HG02763 (cell line): ENCODE results near the gene IFI44L.

ENCODE experiments used
- ATAC-seq: cut with Tn5 transposase; IDR thresholded peaks from one replicate; pipeline ENCODE4 v1.9.1; 2021; ENCODE audit warnings: mild to moderate bottlenecking, moderate library complexity; ENCODE audit not compliant: unreplicated experiment

Gene IFI44L

GRCh38 chr1:78619803-78620579 is at the start of gene IFI44L:
Gene IFI44L, plus strand, starts transcription at chr1:78620448. Its CDS starts 7,468 bp downstream, at chr1:78627916.
- peak; percentile 51 for ATAC-seq

DNA sequence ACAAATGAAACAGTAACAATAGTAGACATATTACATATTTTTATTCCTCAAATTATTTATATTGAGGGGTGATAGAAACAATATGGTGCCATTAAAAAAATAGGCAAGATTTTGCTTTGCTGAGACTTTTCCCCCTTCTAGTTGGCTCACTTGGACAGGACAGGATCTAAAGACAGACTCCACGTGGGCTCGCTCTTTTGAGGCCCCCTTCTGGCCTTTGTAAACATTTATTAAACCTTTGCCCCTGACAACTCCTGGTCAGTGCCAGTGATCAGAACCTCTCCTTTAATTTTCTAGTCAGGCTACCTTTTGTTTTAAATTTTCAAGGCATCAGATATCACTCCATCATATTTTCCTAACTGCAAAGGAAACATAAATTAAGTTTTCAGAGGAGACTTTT is 49.7 kb upstream of the IFI44L start:
- no peak for ATAC-seq

DNA sequence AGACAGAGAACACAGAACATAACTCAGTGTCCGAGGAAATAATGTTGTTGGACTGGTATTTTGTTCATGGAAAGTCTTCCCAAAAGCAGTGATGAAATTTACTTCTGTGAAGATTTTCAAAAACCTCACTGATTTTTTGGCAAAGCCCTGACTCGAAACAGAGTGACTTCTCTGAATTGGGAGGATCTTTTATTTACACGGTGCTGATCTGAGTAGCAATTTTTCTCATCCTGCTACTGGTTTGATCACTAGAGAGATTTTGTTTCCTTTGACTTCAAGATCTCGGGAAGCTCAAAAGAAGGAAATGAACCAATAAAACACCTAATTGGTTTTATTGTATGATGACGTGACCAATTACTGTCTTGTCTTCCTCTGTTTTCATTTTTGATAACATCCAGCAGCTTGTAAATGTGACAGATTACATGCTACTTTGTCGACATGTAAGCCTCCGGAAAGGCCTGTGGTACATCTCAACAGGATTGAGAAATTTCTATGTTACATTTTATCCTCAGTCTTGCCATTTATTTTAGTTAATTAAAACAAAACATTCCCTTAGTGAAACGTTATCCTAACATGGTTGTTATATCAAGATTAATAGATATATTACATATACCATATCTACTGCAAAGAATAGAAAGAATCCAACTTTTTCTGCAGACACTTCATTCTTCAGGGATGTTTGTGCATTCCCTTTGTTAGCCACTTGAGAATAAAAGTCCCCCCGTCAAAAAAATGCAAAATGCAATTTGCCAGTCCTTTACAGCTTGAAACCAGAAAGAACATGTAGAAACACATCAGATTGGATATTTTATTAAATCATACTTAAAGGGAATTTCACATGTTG is 42.8 kb upstream of the IFI44L start:
- ATAC-seq = no peak

DNA sequence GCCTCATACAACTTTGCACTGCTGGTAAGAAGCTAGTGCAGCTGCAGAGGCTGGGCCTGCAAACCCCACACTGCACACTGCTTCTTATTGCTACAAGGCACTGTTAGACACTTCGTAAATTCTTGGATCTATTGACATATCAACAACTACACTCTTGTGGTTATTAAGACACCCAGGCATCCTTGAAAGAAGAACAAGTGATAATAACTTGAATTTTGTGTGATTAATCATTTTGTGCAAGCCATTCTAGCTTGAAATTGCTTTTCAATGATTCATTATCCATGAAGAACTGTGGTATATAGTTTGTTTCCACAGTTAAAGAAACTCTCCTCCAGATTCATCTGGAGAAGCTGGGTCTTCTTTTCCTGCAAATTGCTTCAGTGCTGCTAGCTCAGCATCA is 33.7 kb upstream of the IFI44L start:
- ATAC-seq = no peak

DNA sequence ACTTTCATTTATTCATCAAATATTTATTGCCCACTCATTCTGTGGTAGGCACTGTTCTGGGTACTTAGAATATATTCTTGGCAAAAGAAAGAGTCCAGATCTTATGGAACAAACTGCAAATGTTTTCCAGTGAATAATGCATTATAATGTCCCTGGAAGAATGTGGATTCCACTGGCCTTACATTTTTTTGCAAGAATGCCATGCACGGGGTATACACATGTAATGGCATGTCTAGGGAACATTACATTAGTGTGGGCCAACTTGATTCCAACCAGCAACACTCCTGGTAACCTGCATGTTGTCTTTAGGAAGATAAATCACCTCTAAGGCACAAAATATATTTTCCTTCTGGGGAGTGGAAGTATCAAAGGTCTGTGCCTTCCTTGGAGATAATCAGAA is 33.0 kb upstream of the IFI44L start:
- no peak for ATAC-seq

- ATAC-seq = no peak
Observed at GRCh38 chr1:78591971-78592370, 28.3 kb upstream of the IFI44L start.

DNA sequence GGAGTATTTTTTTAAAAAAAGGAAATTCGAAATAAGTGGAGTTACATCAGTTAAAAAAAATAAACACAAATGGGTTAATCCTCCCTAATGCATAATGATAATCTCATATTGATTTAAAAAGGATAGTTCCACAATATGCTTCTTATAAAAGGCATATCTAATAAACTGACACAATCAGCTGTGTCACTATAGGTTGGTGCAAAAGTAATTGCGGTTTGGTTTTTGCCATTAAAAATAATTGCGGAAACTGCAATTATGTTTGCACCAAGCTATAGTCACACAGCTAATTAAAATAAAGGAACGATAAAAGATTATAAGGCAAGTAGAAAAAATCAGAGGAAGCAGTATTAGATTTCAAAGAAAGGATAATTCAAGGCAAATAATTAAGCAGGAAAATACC is 21.0 kb upstream of the IFI44L start:
- no peak for ATAC-seq

- no peak for ATAC-seq
Observed at GRCh38 chr1:78601068-78601467, 19.2 kb upstream of the IFI44L start.

GRCh38 chr1:78603206-78603605 is 17.0 kb upstream of the IFI44L start:
- no peak for ATAC-seq

DNA sequence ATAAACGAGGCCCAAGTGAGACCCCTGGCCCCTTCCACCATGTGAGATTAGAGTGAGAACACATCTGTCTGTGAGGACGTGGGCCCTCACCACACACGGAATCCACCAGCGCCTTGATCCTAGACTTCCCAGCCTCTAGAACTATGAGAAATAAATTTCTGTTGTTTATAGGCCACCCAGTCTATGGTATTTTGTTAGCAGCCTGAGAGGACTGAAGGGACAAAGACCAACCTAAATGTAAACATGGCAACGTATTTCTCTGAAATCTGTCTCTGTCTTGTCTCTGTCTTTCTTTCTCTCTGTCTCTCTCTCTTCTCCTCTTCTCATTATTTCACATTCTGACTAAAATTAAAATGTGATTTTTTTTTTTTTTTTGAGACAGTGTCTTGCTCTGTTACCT is 15.6 kb upstream of the IFI44L start:
- no peak for ATAC-seq

- ATAC-seq = no peak
Observed at GRCh38 chr1:78606274-78606673, 14.0 kb upstream of the IFI44L start.

GRCh38 chr1:78607334-78607927 is 12.8 kb upstream of the IFI44L start:
- no peak for ATAC-seq

- no peak for ATAC-seq
Observed at GRCh38 chr1:78607944-78608343, 12.3 kb upstream of the IFI44L start.

GRCh38 chr1:78617615-78618026 is 2.6 kb upstream of the IFI44L start:
- ATAC-seq = peak; percentile 44

DNA sequence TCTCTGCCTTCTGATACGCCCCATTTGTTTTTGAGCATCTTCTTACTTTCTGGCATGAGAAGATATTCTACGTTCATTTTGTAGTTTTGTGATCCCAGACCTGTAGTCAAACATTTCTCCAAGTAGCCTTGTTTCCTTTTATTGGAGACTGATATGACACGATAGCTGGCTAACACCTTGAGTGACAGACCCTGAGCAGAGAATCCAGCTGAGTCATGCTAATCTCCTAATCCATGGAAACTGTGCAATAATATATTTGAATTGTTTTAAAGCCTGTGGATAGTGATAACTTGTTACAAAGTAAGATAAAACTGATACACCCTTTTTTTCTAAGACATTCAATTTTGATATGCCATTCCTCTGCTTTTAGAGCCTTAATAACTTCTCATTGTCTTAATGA is 1.2 kb upstream of the IFI44L start:
- ATAC-seq = no peak

- no peak for ATAC-seq
Observed at GRCh38 chr1:78619446-78619802, 824 bp upstream of the IFI44L start.

DNA sequence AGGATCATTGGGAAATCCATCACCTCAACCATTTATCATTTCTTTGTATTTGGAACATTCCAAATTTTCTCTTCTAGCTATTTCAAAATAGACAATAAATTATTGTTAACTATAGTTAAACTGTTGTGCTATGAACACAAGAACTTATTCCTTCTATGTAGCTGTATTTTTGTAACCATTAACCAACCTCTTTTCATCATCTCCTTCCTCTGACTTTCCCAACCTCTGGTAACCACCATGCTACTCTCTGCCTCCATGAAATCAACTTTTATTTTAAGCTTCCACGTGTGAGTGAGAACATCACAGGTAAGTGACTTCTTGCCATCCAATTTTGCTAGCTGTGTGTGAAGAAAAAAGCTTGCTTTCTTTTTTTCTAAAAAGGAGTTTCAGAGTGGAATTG is 418 bp downstream of the IFI44L start:
- ATAC-seq = no peak

DNA sequence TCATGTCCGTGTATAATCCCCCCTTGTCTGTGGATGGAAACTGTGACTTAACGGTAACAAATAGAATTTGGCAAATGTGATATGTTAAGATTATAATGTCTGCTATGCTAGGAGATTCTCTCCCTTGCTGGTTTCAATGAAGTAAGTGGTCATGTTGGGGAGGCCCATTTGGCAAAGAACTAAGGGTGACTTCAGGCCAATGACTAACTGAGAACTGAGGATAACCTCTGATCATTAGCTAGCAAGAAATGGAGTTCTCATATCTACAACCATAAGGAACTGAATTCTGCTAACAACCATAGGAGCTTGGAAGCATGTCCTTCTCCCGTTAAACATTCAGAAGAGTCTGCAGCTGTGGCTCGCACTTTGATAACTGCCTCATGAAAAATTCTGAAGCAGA is 2.3 kb downstream of the IFI44L start:
- no peak for ATAC-seq

GRCh38 chr1:78624035-78624434 is 3.8 kb downstream of the IFI44L start:
- no peak for ATAC-seq

- ATAC-seq = no peak
Observed at GRCh38 chr1:78627321-78627720, 7.1 kb downstream of the IFI44L start.

GRCh38 chr1:78630600-78630999 is 10.4 kb downstream of the IFI44L start:
- ATAC-seq = no peak

DNA sequence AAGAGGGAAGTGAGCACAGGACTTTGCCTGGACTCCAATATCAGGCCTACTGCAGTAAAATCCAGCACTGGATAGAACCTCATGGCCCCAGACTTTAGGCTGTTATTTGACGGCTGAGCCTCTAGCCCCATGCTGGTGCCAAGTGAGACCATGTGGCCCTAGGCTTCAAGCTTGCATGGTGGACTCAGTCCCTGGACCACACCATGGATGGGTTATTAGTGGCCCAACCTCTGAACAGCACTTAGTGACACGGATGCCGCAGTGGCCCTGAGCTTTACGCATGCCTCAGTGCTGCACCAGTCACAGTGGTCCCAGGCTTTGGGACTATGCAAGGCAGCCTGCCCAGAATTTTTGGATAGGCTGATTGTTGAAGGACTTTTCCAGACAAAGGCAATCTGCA is 13.0 kb downstream of the IFI44L start:
- ATAC-seq = no peak
